Kidney (tissue), 14 donors: ENCODE data around the gene FMNL2. TPM values are rescaled to one million over a fixed set of nuclear protein-coding genes. Genes with fewer than 3 reads are reported as not detected.

Experiments
- DNase-seq, 5 donors: peaks; one replicate each; pipeline ENCODE4 v3.0.0-alpha.2; 2013 to 2020
- FAIRE-seq: peaks from 2 replicates; lab custom pipeline; 2012; peaks lifted over from hg19 to GRCh38; lab: Jason Lieb, UNC
- H3K27ac ChIP-seq, 2 donors: one replicate each; pipeline ENCODE4 v1.7.0; 2013; ENCODE audit warnings: low read depth in 2 of 2, low read length in 2 of 2, inconsistent platforms in 1 of 2
- H3K27me3 ChIP-seq: one replicate; pipeline ENCODE4 v1.7.1; 2013; ENCODE audit warnings: low read length, inconsistent platforms; ENCODE audit not compliant: control insufficient read depth, insufficient read depth
- H3K36me3 ChIP-seq, 3 donors: one replicate each; pipeline versions ENCODE4 v1.7.0 to v1.7.1; 2013; ENCODE audit warnings: low read length in 3 of 3, control low read depth in 1 of 3, inconsistent platforms in 1 of 3; ENCODE audit not compliant: insufficient read depth in 3 of 3, control insufficient read depth in 2 of 3
- H3K4me1 ChIP-seq, 3 donors: one replicate each; pipeline versions ENCODE4 v1.7.0 to v1.7.1; 2013; ENCODE audit warnings: low read length in 3 of 3, inconsistent platforms in 1 of 3, low read depth in 1 of 3; ENCODE audit not compliant: control insufficient read depth in 2 of 3, insufficient read depth in 2 of 3
- H3K4me3 ChIP-seq, 3 donors: one replicate each; pipeline versions ENCODE4 v1.7.0 to v1.8.1; 2013; ENCODE audit warnings: low read length in 3 of 3, control low read depth in 1 of 3, inconsistent platforms in 1 of 3
- H3K9ac ChIP-seq, 3 donors: one replicate each; pipeline versions ENCODE4 v1.7.0 to v1.7.1; 2013; ENCODE audit warnings: low read length in 3 of 3, control low read depth in 1 of 3, inconsistent platforms in 1 of 3
- H3K9me3 ChIP-seq, 3 donors: one replicate each; pipeline versions ENCODE4 v1.7.0 to v1.7.1; 2013; ENCODE audit warnings: low read length in 3 of 3, control low read depth in 1 of 3, inconsistent platforms in 1 of 3; ENCODE audit not compliant: control insufficient read depth in 2 of 3, insufficient read depth in 1 of 3
- intact Hi-C: fragments of 100-400 bp; cut with DNase I; formaldehyde crosslinking; loops from one replicate; pipeline ENCODE4 v1.11.1; 2022
- polyA plus RNA-seq: library from polyadenylated mRNA; stranded (reverse); fragments of 350-450 nt; fragmentation: Illumina TruSeq; extraction: RNeasy Lipid Tissue Mini Kit (QIAGEN cat#74804); gene quantifications from one replicate; pipeline ENCODE4 v1.2.3, GENCODE V29; 2014; ENCODE audit warnings: low read depth, low replicate concordance; ENCODE audit not compliant: insufficient read depth
- total RNA-seq: library from RNA; stranded (reverse); fragmentation: NEBNext Ultra II Directional; extraction: Animal tissue kit (Norgen Biotek cat#: 25700); gene quantifications from one replicate; pipeline ENCODE4 v1.2.1, GENCODE V29; 2021
- TF ChIP-seq, protein P1 (sequence below): IDR thresholded peaks from 3 replicates; pipeline ENCODE4 v1.5.1; 2012; ENCODE audit warnings: mild to moderate bottlenecking, moderate library complexity, borderline replicate concordance; ENCODE audit not compliant: insufficient read depth; ENCODE audit errors: extremely low read depth
- donor health status: control.
- donor health status: control.
- donor health status: control.
- donor health status: control.
- donor health status: control.
- donor health status: DM: yes; HTN: yes; CAD: no.
- donor health status: Normal renal cell carcinoma (clear cell type).

Gene FMNL2
- total and polyA plus RNA-seq, 2 donors from 2014 or later = 10.7 to 39.1 TPM

DNA sequence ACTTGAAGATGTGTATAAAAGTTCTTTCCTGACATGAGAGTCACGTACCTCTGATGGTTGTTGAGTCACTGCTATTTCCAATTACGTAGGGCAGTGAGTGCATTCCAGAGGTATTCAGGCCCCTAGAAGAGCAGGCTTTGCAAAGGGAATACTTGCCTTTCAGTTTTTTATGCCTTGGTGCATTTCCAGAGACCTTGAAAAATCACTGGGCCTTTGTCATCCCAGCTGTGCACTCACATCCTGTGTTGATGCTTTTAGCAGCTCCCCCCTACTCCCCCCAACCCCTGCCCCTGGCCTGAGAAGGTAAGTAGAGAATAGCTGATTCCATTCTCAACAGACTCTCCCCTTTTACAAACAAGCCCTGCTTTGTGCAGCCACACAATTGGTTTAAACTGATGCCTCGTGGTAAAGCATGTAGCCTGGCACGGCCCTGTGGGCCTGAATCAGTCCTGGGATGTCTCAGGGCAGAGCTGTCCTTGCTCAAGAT lies 208.1 kb downstream of the FMNL2 start:
- no peaks in the 10 kb centered on the region for H3K27me3 ChIP-seq
- FAIRE-seq (no peak), DNase-seq (peak in 4 of 5 donors; percentile 46 to 80 (median 60))
- H3K27ac ChIP-seq = no peak overlapping the region
- no peaks in the 10 kb centered on the region for H3K9me3 ChIP-seq
- intact Hi-C loops = no loop called here
- TF ChIP-seq, protein P1, sequence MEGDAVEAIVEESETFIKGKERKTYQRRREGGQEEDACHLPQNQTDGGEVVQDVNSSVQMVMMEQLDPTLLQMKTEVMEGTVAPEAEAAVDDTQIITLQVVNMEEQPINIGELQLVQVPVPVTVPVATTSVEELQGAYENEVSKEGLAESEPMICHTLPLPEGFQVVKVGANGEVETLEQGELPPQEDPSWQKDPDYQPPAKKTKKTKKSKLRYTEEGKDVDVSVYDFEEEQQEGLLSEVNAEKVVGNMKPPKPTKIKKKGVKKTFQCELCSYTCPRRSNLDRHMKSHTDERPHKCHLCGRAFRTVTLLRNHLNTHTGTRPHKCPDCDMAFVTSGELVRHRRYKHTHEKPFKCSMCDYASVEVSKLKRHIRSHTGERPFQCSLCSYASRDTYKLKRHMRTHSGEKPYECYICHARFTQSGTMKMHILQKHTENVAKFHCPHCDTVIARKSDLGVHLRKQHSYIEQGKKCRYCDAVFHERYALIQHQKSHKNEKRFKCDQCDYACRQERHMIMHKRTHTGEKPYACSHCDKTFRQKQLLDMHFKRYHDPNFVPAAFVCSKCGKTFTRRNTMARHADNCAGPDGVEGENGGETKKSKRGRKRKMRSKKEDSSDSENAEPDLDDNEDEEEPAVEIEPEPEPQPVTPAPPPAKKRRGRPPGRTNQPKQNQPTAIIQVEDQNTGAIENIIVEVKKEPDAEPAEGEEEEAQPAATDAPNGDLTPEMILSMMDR = no peak
- H3K36me3 ChIP-seq = no peaks in the 10 kb centered on the region
- H3K4me3 ChIP-seq = no peak overlapping the region
- no peak overlapping the region for H3K9ac ChIP-seq
- no peaks in the 10 kb centered on the region for H3K4me1 ChIP-seq

- no peak for DNase-seq
- Histone ChIP-seq H3K9ac (no peak overlapping the region), H3K27ac (no peak overlapping the region), H3K4me3 (no peak overlapping the region), H3K4me1 (no peaks in the 10 kb centered on the region), H3K36me3 (no peaks in the 10 kb centered on the region), H3K9me3 (no peaks in the 10 kb centered on the region), H3K27me3 (no peaks in the 10 kb centered on the region)
- no peak for FAIRE-seq
- TF ChIP-seq, protein P1 = no peak
- intact Hi-C loops = no loop called here
These were observed 208.7 kb downstream of the FMNL2 start for GRCh38 chr2:152543717-152544116.

GRCh38 chr2:152544638-152545037 lies 209.7 kb downstream of the FMNL2 start:
- FAIRE-seq (no peak), DNase-seq (peak in 1 of 5 donors; percentile 49)
- TF ChIP-seq, protein P1 = no peak
- intact Hi-C loops = no loop called here
- H3K9me3 ChIP-seq = no peaks in the 10 kb centered on the region
- peak overlapping the region in 1 of 2 donors; percentile 48 for H3K27ac ChIP-seq
- no peak overlapping the region for H3K9ac ChIP-seq
- H3K4me3 ChIP-seq = no peak overlapping the region
- no peaks in the 10 kb centered on the region for H3K4me1 ChIP-seq
- H3K27me3 ChIP-seq = no peaks in the 10 kb centered on the region
- H3K36me3 ChIP-seq = no peaks in the 10 kb centered on the region
